NCI-H1436 treated with DMSO at 0.1 percent for 48 hours (cell line): ENCODE data around the gene SH3D19.
"Not testable (repeated sequence)": the region's sequence is repeated elsewhere in the genome, so short reads cannot be mapped to it uniquely, and the experiment has no call there.

Experiments
- DNase-seq: peaks from one replicate; lab custom pipeline; 2025; lab: John Stamatoyannopoulos, UW

SH3D19 gene

DNA sequence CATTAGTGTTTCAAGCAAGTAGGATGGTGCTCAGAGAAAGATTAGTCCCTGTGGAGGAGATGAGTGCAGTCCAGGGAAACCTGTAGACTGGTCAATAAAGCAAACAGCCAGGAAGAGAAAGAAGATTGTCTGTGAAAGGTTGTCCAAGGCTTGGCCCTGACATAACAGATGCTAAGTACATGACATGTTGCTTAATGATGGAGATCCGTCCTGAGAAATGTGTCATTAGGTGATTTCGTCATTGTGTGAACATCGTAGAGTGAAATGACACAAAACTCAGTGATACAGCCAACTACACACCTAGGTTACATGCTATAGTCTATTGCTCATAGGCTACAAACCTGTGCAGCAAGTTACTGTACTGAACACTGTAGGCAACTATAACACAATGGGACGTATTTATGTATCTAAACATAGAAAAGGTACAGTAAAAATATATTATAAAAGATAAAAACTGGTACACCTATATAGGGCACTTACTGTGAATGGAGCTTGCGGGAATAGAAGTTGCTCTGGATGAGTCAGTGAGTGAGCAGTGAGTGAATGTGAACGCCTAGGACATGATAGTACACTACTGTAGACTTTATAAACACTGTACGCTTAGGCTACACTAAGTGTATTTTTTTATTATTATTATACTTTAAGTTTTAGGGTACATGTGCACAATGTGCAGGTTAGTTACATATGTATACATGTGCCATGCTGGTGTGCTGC lies 57.4 kb downstream of the SH3D19 start:
- no peak for DNase-seq

DNA sequence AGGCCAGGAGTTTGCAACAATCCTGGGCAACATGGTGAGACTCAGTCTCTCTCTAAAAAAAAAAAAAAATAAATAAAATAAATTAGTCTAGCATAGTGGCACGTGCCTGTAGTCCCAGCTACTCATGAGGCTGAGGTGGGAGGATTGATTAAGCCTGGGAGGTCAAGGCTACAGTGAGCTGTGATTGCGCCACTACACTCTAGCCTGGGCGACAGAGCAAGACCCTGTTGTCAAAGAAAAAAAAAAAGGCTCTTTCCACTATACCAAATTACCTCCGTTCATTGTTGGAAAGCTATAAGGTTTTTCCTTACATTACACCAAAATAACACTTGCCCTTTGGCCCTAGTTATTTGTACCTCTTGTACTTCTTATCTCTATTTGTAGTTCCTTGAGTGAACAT lies 58.3 kb downstream of the SH3D19 start:
- no peak for DNase-seq

DNA sequence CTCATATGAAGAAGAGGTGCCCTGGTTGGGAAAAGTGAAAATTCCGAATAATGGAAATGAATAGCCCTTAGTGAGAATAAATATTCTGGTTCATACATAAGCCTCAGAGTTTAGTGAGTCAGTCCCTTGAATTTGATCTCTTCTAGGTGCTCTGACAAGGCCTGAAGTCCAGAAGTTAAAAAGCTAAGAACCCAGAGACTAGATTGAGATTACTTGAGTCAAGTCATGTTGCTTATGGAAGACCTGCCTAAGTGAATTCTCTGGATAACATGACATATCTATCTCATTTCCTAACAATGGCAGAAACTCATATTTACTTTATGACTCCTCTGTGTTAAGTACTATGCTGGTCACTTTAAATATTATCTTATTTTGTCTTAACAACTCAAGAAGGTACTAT lies 58.9 kb downstream of the SH3D19 start:
- no peak for DNase-seq

DNA sequence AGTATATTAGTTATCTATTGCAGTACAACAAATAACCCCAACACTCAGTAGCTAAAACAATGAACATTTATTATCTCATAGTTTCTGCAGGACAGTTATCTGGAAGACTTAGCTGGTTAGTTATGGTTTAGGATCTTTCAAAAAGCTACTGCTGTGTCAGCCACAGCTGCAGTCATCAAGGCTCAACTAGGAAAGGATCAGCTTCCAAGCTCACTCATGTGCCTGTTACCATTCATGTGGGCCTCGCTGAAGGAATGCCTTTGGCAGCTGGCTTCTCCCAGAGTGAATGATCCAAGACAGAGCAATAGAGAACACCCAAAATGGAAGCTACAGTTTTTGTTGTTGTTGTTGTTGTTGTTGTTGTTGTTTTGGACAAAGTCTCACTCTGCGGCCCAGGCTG lies 62.0 kb downstream of the SH3D19 start:
- no peak for DNase-seq

DNA sequence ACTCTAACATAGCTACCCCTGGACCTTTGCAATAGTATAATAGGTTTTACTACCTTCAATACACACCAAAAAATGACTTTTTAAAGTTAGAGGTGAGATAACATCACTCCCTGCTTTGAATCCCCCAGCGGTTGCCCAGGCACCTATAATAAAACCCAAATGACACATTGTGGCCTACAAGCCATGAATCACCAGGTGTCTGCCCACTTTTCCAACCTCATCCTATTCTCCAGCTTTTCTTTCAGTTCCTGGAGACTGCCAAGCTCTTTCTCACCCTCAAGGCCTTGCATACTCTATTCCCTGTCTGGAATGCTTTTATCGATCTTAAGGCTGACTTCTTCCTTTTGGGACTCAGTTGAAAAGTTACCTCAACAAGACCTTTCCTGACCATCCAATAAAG lies 64.9 kb downstream of the SH3D19 start:
- DNase-seq = no peak

DNA sequence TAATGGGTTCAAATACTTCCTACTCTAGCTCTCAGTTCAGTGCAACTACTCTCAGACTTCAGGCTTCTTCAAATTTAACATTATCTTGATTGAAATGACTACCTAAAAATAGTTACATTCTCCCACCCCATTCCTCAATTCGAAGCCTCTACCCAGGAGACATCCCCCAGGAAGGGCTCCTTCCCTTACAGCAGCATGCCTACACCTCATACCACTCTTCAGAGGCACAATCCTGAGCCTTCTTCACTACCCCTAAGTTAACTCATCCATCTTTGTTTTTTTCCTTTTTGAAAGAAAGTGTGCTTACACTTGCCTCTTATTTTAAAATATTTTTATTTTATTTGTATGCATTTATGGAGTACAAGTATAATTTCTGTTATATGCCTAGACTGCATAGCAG lies 65.7 kb downstream of the SH3D19 start:
- DNase-seq = no peak

DNA sequence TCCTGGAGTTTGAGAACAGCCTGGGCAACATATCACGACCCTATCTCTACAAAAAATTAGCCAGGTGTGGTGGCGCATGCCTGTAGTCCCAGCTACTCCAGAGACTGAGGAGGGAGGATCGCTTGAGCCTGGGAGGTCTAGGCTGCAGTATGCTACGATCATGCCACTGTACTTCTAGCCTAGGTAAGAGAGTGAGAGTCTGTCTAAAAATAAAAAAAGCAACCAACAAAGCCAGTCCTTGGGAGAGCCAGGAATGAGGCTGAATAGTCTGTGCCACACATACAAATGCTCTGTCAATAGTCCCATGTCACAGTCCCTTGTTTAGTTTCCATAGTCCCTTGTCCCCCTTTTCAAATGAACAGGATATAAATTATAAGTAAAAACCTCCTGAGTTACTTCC lies 67.7 kb downstream of the SH3D19 start:
- DNase-seq = no peak

DNA sequence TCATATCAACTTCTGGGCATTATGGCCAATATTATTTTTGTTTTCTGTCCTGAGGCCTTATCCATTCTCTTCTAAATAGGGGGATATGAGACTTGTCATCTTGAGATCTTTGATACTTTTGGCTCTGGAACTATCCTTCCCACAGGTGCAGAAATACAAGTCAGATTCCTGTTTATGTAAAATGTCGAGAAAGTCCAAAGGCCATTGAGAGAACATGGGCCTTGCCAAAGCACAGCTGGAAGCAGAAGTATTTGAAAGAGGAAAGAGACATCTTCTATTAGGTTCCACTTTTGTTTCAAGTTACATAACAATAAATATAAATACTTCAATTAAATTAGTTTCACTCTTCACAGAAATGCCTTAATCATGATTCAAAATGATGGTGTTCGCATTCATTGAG lies 69.3 kb downstream of the SH3D19 start:
- DNase-seq = no peak

DNA sequence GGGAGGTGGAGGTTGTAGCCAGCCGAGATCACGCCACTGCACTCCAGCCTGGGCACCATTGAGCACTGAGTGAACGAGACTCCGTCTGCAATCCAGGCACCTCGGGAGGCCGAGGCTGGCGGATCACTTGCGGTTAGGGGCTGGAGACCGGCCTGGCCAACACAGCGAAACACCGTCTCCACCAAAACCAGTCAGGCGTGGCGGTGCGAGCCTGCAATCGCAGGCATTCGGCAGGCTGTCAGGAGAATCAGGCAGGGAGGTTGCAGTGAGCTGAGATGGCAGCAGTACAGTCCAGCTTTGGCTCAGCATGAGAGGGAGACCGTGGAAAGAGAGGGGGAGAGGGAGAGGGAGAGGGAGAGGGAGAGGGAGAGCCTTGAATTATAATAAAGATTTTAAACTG lies 69.7 kb downstream of the SH3D19 start:
- DNase-seq = not testable (repeated sequence)

DNA sequence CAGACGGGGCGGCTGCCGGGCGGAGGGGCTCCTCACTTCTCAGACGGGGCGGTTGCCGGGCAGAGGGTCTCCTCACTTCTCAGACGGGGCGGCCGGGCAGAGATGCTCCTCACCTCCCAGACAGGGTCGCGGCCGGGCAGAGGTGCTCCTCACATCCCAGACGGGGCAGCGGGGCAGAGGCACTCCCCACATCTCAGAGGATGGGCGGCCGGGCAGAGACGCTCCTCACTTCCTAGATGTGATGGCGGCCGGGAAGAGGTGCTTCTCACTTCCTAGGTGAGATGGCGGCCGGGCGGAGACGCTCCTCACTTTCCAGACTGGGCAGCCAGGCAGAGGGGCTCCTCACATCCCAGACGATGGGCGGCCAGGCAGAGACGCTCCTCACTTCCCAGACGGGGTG lies 70.2 kb downstream of the SH3D19 start:
- not testable (repeated sequence) for DNase-seq

DNA sequence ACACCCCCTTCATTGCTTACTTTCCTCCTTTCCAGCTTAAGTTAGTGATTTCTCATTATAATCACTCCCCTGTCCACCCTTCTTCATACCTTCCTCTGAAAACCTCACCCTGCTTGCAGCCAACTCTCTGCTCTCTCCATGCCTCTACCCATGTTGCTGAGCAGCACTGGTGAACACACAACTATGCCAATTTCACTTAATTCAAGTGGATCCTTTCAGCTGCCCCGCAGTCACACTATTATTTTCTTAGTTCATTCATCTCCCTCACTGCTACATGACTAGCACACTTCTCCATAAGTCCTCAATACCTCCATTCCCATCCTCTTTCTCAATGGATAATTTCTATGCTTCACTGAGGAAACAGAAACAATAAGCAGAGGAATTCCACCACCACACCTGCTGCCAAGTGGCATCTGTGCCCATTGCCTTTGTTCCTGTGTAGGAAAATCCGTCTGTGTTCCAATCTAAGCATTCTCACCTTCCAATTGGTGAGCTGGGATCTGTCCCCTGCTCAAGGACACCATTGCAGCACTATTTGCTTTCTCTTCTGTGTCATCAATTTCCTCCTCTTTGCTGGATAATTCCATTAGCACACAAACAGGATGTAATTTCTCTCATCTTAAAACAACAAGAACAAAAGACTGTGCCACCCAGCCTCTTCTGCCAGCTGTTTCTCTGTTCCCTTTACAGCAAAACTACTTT lies 73.7 kb downstream of the SH3D19 start:
- DNase-seq = no peak

DNA sequence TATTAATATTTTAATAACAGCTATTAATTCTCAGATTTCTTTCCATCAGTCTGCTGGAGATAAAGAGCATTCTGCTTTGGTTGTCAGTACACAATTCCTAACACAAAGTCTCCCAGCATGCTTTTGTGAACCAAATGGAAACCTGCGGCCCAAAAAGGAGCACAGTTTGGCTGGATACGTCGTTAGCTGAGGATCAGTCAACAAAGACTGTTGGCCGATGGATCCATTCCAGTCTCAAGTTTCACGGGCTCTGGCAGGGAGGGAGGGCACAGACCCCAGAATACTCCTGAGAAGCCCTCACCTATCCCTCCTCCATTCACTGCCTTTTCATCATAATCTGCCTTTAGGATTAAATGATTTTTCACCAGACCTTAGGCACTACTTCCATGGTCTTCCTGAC lies 74.7 kb downstream of the SH3D19 start:
- no peak for DNase-seq

DNA sequence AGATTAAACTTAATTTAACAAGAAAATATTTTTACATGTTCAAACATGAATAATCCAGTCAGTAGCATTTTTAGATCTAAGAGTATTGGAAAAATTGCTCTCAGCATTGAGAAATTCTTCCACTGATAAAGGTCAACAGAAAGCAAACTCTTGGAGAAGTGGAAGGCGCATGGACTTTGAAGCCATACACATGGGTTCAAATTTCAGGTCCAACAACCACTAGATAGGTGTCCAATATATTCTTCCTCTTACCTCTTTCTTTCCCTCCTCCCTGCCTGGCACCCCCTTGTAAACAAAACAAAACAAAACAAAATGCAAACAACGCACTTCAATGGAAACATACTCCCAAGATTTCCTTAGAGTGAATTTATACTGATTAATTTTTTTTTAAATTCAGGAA lies 76.9 kb downstream of the SH3D19 start:
- no peak for DNase-seq

DNA sequence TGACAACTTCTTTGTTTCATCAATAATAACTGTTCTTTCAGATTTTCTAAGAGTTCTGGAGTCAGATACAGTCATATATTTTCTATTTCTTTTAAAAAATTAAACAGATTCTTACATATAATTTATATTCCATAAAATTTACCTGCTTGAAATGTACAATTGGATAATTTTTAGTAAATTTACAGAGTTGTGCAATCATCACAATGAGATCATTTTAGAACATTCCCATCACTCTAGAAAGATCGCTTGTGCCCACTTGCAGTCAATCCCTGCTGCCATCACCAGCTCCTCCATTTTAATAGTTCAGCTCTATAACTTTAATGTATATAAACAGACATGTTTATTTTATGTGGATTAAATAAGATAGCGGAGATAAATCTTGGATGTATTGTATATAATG lies 78.0 kb downstream of the SH3D19 start:
- DNase-seq = no peak

DNA sequence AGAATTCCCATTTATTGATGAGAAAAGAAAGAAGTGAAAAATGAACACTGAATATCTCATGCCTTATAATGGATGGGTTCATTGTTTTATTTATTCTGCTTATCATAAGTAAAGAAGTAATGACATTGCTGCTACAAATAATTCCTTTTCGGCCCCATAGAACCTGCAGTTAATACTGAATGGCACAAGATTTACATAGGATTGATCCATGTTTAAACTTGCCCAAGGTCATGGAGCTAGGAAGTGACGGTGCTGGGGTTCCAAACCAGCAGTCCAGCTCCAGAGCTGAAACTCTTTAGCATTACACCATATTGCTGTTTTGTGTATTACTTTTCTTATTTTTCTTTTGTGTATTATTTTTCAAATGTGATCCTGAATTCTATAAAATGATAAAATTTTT lies 78.7 kb downstream of the SH3D19 start:
- no peak for DNase-seq

DNA sequence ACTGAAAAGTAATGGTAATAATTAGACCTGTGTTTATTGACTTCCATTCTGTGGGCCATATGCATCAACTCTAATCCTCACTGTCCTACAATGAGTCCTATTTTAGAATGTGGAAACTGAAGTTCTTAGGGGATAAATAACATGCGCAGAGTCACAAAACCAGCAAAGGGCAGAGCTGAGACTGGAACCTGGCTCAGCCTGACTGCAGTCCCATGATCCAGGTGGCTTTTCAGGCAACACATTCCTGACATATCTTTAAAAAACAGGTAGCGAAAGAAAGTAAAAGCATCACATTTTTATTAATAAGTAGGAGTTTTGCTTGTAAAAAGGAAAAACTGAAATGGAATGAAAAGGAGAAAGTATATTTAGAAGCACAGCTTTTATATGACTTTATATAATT lies 83.1 kb downstream of the SH3D19 start:
- no peak for DNase-seq

DNA sequence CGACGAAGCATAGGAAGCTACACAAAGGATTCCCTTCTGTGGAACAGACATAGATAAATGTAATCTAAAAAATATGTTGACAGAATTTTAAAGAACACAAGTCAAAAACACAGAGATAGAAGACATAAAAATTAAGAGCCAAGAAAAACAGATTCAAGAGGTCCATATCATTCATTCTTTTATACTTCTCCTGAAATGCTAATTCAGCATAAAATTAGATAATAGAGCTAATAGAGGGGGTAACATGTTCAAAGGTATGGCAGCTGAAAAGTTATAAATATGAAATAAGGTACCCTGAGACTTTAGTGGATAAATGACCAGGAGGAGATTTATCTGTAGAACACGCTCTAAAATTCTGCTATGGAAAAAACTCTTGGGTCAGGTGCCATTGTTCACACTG lies 85.8 kb downstream of the SH3D19 start:
- no peak for DNase-seq

DNA sequence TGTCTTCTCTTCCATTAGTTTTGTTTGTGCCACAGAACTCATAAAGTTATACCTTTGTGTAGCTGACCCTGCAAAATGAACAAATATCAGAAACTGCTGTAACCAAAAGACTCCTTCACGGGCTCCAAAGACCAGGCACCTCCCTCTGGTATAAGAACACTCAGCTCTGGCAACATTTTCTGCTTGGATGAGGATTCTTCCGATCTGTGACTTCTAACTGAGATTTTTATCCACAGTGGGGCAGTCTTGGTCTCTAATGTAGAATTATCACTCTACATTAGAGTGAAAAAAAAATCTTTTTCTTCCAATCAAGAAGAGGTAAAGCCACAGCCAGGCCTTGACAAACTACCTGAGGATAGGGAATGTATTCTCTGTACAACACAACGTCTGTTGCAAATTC lies 86.9 kb downstream of the SH3D19 start:
- no peak for DNase-seq

DNA sequence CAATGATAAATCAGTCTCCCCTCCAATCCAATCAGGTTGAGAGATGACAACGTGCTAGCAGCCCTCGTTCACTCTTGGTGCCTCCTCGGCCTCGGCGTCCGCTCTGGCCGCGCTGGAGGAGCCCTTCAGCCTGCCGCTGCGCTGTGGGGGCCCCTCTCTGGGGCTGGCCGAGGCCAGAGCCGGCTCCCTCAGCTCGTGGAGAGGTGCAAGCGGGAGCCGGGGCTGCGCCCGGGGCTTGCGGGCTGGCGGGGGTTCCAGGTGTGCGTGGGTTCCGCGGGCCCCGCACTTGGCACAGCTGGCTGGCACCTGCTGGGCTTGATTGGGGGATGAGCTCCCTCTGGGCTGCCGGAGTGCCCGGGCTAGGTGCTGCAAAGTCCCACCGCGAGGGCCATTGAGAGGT lies 89.4 kb downstream of the SH3D19 start:
- no peak for DNase-seq

DNA sequence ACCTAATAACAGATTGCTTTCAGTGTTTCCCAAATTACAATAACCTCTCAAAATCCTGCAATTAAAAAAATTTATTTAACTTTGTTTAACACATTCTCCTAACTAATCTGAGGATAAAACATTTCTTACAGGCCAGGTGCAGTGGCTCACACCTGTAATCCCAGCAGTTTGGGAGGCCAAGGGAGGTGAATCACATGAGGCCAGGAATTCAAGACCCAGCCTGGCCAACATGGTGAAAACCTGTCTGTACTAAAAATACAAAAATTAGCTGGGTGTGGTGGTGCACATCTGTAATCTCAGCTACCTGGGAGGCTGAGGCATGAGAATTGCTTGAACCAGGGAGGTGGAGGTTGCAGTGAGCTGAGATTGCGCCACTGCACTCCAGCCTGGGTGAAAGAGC lies 90.0 kb downstream of the SH3D19 start:
- DNase-seq = not testable (repeated sequence)

DNA sequence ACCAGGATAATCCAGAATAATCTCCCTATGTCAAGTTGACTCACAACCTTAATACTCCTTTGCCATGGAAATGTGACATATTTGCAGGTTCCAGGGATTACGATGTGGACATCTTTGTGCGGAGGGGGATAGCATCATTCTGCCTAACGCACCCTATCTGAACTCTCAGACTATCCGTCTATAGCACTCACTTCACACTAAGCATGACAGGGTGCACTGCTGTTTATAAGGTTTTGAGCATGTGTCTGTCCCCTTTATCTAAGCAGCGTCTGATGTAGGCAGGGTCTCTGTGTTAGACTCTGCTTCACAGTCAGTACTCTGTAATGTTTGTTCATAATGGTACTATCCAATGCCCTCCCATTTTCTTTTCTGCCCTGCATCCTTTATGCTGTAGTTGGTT lies 91.8 kb downstream of the SH3D19 start:
- no peak for DNase-seq

DNA sequence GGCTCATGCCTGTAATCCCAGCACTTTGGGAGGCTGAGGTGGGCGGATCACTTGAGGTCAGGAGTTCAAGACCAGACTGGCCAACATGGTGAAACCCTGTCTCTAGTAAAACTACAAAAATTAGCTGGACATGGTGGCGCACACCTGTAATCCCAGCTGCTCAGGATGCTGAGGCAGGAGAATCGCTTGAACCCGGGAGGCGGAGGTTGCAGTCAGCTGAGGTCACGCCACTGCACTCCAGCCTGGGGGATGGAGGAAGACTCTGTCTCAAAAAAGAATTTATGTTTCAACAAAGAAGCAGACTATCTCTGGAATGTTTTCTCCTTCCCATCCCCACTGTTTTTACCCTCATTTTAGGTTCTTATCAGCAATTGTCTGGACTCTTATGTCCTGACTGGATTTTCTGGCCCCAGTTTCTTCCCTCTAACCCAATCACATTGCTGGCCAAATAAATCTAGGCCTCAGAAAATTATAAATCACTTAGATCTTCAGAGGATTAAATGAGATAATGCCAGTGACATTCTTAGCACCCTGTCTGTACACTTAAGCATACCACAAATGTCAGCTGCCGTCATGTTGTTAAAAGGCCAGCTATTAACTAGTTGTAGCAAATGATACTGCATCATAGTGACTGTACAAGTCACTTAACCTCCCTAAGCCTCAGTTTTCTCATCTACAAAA lies 93.3 kb downstream of the SH3D19 start:
- DNase-seq = no peak
